Keratinocyte (primary cell): ENCODE measurements around the gene DPEP2.

Source experiments
- EZH2 ChIP-seq: IDR thresholded peaks from one replicate; pipeline ENCODE4 v1.6.1; 2012; ENCODE audit warnings: inconsistent platforms, mild to moderate bottlenecking, low read length, moderate library complexity
- TF ChIP-seq, protein P1 (sequence below), 3 experiments: IDR thresholded peaks in 1 of 3; conservative IDR thresholded peaks in 1 of 3; optimal IDR thresholded peaks in 1 of 3; 2 replicates in 2 of 3; 3 replicates in 1 of 3; pipeline versions ENCODE3 to v1.5.1; 2011; ENCODE audit warnings: low read length in 3 of 3, mild to moderate bottlenecking in 3 of 3, moderate library complexity in 2 of 3, control low read depth in 1 of 3, inconsistent platforms in 1 of 3; ENCODE audit not compliant: insufficient read depth in 2 of 3; ENCODE audit errors: extremely low read depth in 1 of 3

DNA sequence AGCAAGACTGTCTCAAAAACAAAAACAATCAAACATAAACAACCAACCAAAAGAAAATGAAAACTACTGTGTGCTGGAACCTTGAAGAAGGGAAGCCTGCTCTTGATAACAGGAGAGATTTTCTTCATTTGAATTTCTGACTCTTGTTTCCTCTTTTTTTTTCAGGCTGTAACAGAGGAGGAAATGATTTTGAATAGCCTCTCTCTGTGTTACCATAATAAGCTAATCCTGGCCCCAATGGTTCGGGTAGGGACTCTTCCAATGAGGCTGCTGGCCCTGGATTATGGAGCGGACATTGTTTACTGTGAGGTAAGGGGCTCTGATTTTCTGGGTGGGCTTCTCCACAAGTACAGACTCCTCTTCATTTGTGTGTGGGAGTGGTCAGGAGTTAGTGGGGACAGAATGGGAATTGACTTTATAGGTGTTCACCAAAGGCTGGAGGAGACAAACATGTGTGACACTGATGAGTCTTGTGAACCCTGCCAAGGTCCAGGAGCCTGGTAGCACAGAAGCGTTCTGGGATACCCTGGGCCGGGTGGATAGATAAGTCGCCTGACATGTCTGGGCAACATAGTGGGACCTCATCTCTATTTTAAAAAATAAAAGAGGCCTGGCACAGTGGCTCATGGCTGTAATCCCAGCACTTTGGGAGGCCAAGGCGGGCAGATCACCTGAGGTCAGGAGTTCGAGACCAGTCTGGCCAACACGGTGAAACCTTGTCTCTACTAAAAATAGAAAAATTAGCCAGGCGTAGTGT, 38.7 kb upstream of the DPEP2 start:
- no peak for TF ChIP-seq EZH2
- TF ChIP-seq, protein P1, sequence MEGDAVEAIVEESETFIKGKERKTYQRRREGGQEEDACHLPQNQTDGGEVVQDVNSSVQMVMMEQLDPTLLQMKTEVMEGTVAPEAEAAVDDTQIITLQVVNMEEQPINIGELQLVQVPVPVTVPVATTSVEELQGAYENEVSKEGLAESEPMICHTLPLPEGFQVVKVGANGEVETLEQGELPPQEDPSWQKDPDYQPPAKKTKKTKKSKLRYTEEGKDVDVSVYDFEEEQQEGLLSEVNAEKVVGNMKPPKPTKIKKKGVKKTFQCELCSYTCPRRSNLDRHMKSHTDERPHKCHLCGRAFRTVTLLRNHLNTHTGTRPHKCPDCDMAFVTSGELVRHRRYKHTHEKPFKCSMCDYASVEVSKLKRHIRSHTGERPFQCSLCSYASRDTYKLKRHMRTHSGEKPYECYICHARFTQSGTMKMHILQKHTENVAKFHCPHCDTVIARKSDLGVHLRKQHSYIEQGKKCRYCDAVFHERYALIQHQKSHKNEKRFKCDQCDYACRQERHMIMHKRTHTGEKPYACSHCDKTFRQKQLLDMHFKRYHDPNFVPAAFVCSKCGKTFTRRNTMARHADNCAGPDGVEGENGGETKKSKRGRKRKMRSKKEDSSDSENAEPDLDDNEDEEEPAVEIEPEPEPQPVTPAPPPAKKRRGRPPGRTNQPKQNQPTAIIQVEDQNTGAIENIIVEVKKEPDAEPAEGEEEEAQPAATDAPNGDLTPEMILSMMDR (optimal IDR thresholded peaks at IDR 0.05 in 1 of 3, IDR thresholded peaks at IDR 0.05 in 1 of 3, conservative IDR thresholded peaks at IDR 0.05 in 1 of 3; ENCODE audit: extremely low read depth in 1 of 3, insufficient read depth in 2 of 3, low read length in 3 of 3): no peak
